SU-DHL-6 (cell line): Measurements from ENCODE around the gene KCND2.

ENCODE experiments used
- EZH2phosphoT487 ChIP-seq: fragments of 200-600 bp; sonication (generic), shearing (Covaris generic); conservative IDR thresholded peaks from 2 replicates; pipeline ENCODE4 v1.6.1; 2018; ENCODE audit warnings: mild to moderate bottlenecking, antibody characterized with exemption, low read length, moderate library complexity, mixed read lengths
- TF ChIP-seq, protein P1 (sequence below): fragments of 200-600 bp; sonication (generic); IDR thresholded peaks from one replicate; pipeline ENCODE4 v1.5.1; 2017; ENCODE audit warnings: antibody characterized with exemption, mild to moderate bottlenecking, low read length, moderate library complexity; ENCODE audit not compliant: insufficient read depth, poor library complexity, severe bottlenecking

DNA sequence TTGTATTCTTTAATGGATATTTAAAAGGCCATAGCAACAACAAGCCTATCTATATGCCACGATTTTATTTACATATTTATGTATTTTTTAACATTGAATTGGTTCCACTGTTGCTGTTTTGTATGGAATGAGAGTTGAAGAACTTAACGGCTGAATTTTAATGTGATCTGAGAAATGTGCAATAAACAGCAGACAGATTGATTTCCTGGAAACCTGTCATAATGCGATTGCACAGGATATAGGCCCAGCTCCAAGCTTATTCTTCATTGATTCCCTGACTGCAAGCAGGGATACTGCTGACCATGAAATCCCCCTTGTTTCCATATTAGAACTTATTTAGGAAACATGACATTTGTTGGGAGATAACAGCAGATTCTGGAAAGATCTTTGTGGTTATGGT is 195.6 kb downstream of the KCND2 start:
- TF ChIP-seq, protein P1, sequence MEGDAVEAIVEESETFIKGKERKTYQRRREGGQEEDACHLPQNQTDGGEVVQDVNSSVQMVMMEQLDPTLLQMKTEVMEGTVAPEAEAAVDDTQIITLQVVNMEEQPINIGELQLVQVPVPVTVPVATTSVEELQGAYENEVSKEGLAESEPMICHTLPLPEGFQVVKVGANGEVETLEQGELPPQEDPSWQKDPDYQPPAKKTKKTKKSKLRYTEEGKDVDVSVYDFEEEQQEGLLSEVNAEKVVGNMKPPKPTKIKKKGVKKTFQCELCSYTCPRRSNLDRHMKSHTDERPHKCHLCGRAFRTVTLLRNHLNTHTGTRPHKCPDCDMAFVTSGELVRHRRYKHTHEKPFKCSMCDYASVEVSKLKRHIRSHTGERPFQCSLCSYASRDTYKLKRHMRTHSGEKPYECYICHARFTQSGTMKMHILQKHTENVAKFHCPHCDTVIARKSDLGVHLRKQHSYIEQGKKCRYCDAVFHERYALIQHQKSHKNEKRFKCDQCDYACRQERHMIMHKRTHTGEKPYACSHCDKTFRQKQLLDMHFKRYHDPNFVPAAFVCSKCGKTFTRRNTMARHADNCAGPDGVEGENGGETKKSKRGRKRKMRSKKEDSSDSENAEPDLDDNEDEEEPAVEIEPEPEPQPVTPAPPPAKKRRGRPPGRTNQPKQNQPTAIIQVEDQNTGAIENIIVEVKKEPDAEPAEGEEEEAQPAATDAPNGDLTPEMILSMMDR = no peak
- TF ChIP-seq EZH2phosphoT487 = no peak
